Stimulated activated CD4-positive, alpha-beta T cell treated with anti-CD3 and anti-CD28 coated beads, Interleukin-4, amount 100 ng/mL, for 24 hours (primary cell): ENCODE results near the gene RFC2.
"Not testable (repeated sequence)": the region's sequence is repeated elsewhere in the genome, so short reads cannot be mapped to it uniquely, and the experiment has no call there.

Source experiments
- DNase-seq: peaks from one replicate; pipeline ENCODE4 v3.0.0-alpha.2; 2020

Gene RFC2

GRCh38 chr7:74282748-74283459 lies 28.7 kb upstream of the RFC2 start:
- DNase-seq = no peak

GRCh38 chr7:74280985-74281384 lies 26.8 kb upstream of the RFC2 start:
- DNase-seq = no peak

- no peak for DNase-seq
Observed at GRCh38 chr7:74277636-74278035, 23.4 kb upstream of the RFC2 start.

GRCh38 chr7:74275401-74275881 lies 21.2 kb upstream of the RFC2 start:
- DNase-seq = no peak

GRCh38 chr7:74272305-74273038 lies 18.3 kb upstream of the RFC2 start:
- no peak for DNase-seq

- DNase-seq = no peak
Observed at GRCh38 chr7:74271742-74272141, 17.5 kb upstream of the RFC2 start.

GRCh38 chr7:74269757-74270277 lies 15.6 kb upstream of the RFC2 start:
- DNase-seq = peak; percentile 58

GRCh38 chr7:74267756-74268565 lies 13.8 kb upstream of the RFC2 start:
- no peak for DNase-seq

- no peak for DNase-seq
Observed at GRCh38 chr7:74266191-74266963, 12.2 kb upstream of the RFC2 start.

GRCh38 chr7:74263399-74264120 lies 9.4 kb upstream of the RFC2 start:
- no peak for DNase-seq

- no peak for DNase-seq
Observed at GRCh38 chr7:74262639-74263398, 8.6 kb upstream of the RFC2 start.

GRCh38 chr7:74258639-74259038 lies 4.4 kb upstream of the RFC2 start:
- DNase-seq = no peak

GRCh38 chr7:74256491-74257408 lies 2.6 kb upstream of the RFC2 start:
- no peak for DNase-seq

GRCh38 chr7:74255461-74255860 lies 1.3 kb upstream of the RFC2 start:
- DNase-seq = not testable (repeated sequence)

GRCh38 chr7:74254858-74255379 lies 720 bp upstream of the RFC2 start:
- no peak for DNase-seq

GRCh38 chr7:74253835-74254128 lies 417 bp downstream of the RFC2 start:
- no peak for DNase-seq

GRCh38 chr7:74253331-74253730 lies 868 bp downstream of the RFC2 start:
- no peak for DNase-seq

GRCh38 chr7:74252893-74253292 lies 1.3 kb downstream of the RFC2 start:
- DNase-seq = no peak

- not testable (repeated sequence) for DNase-seq
Observed at GRCh38 chr7:74249058-74249457, 5.1 kb downstream of the RFC2 start.

GRCh38 chr7:74248156-74248555 lies 6.0 kb downstream of the RFC2 start:
- no peak for DNase-seq
